Endothelial cell of umbilical vein (primary cell): ENCODE measurements around the gene TRAPPC10.

Source experiments
- EZH2 ChIP-seq: IDR thresholded peaks from 2 replicates; pipeline ENCODE4 v1.6.1; 2012; ENCODE audit warnings: borderline replicate concordance, low read depth, mild to moderate bottlenecking, moderate library complexity, low read length, inconsistent platforms; ENCODE audit not compliant: severe bottlenecking
- TF ChIP-seq, protein P1 (sequence below), 2 donors: IDR thresholded peaks; 1 replicate in 1 of 2; 2 replicates in 1 of 2; pipeline ENCODE4 v1.5.1; 2011; ENCODE audit warnings: low read length in 2 of 2, mild to moderate bottlenecking in 2 of 2, moderate library complexity in 2 of 2, control low read depth in 1 of 2, inconsistent platforms in 1 of 2, low read depth in 1 of 2; ENCODE audit not compliant: insufficient read depth in 1 of 2; ENCODE audit errors: extremely low read depth in 1 of 2

DNA sequence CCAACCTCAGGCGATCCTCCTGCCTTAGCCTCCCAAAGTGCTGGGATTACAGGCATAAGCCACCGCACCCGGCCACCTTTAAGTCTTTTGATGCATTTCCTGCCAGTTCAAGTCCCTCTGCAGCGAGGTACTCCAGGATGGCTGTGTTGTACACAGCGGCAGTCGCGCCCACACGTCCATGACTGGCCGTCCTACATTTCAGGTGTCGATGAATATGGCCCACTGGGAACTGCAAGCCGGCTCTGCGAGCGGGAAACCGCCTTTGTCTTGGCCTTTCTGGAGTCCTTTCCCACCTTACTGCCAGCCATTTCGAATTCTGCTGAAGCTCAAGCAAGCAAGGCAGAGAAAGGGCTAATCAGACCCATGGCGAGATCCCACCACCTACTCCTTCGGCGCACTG lies 34.6 kb downstream of the TRAPPC10 start:
- TF ChIP-seq EZH2, result no peak
- TF ChIP-seq, protein P1, sequence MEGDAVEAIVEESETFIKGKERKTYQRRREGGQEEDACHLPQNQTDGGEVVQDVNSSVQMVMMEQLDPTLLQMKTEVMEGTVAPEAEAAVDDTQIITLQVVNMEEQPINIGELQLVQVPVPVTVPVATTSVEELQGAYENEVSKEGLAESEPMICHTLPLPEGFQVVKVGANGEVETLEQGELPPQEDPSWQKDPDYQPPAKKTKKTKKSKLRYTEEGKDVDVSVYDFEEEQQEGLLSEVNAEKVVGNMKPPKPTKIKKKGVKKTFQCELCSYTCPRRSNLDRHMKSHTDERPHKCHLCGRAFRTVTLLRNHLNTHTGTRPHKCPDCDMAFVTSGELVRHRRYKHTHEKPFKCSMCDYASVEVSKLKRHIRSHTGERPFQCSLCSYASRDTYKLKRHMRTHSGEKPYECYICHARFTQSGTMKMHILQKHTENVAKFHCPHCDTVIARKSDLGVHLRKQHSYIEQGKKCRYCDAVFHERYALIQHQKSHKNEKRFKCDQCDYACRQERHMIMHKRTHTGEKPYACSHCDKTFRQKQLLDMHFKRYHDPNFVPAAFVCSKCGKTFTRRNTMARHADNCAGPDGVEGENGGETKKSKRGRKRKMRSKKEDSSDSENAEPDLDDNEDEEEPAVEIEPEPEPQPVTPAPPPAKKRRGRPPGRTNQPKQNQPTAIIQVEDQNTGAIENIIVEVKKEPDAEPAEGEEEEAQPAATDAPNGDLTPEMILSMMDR (IDR thresholded peaks at IDR 0.05; ENCODE audit: extremely low read depth in 1 of 2, insufficient read depth in 1 of 2, low read depth in 1 of 2, low read length in 2 of 2), result no peak
